TTC549 (cell line): Measurements from ENCODE around the gene RAPGEF1.

ENCODE experiments used
- FAIRE-seq: peaks from 2 replicates; lab custom pipeline; 2012; peaks lifted over from hg19 to GRCh38; lab: Jason Lieb, UNC

Gene RAPGEF1

DNA sequence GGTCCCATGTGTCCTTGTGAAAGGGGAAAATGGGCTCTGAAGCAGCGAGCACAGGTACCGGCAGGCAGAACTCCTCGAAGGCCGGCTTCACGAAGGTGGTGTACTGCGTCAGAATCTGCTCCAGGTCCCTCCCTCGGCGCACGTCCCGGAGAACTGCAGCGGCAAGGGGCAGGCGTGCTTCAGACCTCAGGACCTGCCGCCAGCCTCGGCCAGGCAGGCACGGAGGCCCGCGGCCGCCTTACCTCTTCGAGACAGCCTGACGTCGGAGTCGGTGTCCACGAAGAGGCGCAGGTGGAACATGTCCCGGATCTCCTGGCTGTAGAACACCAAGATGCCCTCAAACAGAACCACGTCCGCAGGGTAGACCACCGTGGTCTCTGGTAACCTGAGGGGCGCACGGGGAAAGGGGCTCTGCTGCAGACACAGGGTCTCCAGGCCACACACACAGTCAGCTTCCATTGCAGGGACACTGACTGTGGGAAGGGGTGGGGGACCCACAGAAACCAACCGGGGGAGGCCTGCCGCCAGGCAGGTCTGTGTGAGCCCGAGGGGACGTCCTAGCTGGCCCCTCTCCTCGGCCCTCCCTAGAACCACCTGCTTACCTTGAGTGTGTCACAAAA, 210.9 kb downstream of the RAPGEF1 start:
- FAIRE-seq, result no peak

DNA sequence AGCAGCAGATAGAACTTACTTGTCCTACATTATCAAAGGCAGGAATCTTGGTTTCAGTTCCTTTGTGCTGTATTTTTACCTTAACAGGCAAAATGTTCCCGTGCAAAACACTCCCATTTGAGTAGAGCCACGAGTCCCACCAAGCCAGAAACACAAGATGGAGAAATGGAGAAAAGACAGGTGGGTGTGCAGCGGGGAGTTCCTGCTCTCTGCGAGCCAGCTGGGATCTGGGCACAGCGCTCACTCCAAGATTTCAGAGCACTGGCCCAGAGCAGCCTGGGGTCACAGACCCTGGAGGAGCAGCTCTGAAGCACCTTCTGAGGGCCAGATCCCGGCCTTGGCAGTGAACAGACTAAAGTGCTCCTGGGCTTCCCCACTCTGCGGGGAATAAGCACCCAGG, 211.7 kb downstream of the RAPGEF1 start:
- FAIRE-seq, result no peak
